Prostate gland (tissue), 2 donors: ENCODE measurements around the gene ABHD16A. TPM values are rescaled to one million over a fixed set of nuclear protein-coding genes. Genes with fewer than 3 reads are reported as not detected.

Source experiments
- DNase-seq: peaks from one replicate; pipeline ENCODE4 v3.0.0-alpha.2; 2019; ENCODE audit warnings: low spot score
- H3K27ac ChIP-seq, 2 donors: fragments of 200-600 bp; sonication (generic); 2 replicates each; pipeline ENCODE4 v1.5.1; 2017 to 2019
- H3K27me3 ChIP-seq: fragments of 200-600 bp; sonication (generic); replicated peaks from 2 replicates; pipeline ENCODE4 v1.5.1; 2019; ENCODE audit not compliant: insufficient read depth
- H3K36me3 ChIP-seq, 2 donors: fragments of 200-600 bp; sonication (generic); 1 replicate in 1 of 2; 2 replicates in 1 of 2; pipeline versions ENCODE4 v1.5.1 to v1.8.1; 2017 to 2019
- H3K4me1 ChIP-seq: fragments of 200-600 bp; sonication (generic); replicated peaks from 2 replicates; pipeline ENCODE4 v1.5.1; 2019
- H3K4me3 ChIP-seq, 2 donors: fragments of 200-600 bp; sonication (generic); 2 replicates each; pipeline ENCODE4 v1.5.1; 2017 to 2019
- H3K9me3 ChIP-seq: fragments of 200-600 bp; sonication (generic); 2 replicates; pipeline ENCODE4 v1.5.1; 2017
- POLR2A ChIP-seq: fragments of 450-650 bp; IDR thresholded peaks from one replicate; pipeline ENCODE4 v1.6.1; 2016; ENCODE audit warnings: antibody characterized with exemption, mild to moderate bottlenecking
- POLR2AphosphoS5 ChIP-seq: sonication (generic); formaldehyde crosslinking; IDR thresholded peaks from one replicate; pipeline ENCODE4 v1.6.1; 2017; ENCODE audit warnings: antibody characterized with exemption
- WGBS: methylation state at CpG from one replicate; pipeline ENCODE4 v1.1.5; 2018; 5-methylcytosine and 5-hydroxymethylcytosine counted together
- intact Hi-C: fragments of 100-400 bp; cut with DNase I; formaldehyde crosslinking; loops from one replicate; pipeline ENCODE4 v1.14.2; 2022
- total RNA-seq, 2 donors: library from RNA; depleted of rRNA; stranded (reverse); fragments of >200 nt; gene quantifications; one replicate each; pipeline ENCODE4 v1.1.0, GENCODE V29; 2016
- TF ChIP-seq, protein P1 (sequence below), 4 experiments: fragments of 200-600 bp in 2 of 4; fragments of 450-650 bp in 2 of 4; sonication (generic) in 2 of 4; IDR thresholded peaks; 1 replicate in 3 of 4; 2 replicates in 1 of 4; pipeline ENCODE4 v1.5.1; 2016 to 2019; ENCODE audit warnings: antibody characterized with exemption in 4 of 4, mild to moderate bottlenecking in 2 of 4, moderate library complexity in 2 of 4

The ABHD16A gene
- total RNA-seq, 2 donors from 2014 or later, result 78.1 to 83.6 TPM

DNA sequence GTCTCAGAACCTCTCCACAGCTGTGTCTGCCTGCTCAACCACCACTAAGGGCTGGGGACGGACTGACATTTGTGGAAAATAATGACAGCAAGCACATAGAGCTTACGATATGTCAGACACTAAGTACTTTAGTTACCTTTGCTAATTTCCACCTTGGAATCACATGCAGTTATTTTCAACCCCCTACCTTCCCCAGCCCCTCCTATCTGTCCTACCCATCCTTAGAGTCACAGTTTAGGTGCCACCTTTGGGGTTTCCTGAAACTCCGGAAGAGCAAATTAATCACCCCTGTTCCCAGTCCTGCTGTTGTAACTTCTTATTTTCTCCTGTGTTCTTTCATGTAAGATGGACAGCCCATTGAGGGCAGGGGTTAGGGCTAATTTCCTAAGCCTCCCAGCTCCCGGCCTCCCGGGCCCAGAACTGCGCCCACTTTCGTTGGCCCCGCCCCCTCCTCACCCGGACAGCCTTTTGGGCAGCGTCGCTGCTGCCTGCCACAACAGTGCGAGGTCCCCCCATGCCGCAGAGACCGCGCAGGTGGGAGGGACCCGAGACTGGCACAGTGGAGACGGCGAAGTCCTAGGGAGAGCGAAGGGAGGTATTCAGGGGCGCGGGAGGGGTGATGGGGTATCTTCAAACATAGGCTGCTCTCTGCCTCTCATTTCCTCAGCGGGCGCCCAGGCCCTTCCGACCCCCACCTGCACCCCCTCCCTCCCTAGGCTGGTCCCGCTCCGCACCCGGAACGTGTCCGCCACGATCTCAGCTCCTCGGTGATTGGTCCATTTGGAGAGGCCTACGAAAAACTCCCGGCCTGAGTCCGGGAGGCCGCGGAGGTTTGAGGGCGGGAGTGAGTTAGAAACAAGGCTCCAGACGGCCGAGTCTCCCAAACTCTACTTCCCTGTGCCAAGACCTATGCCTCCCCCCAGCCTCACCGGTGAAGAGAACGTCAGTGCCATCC is 24.9 kb upstream of the ABHD16A start:
- H3K9me3 ChIP-seq, result no peaks in the 10 kb centered on the region
- TF ChIP-seq, protein P1, sequence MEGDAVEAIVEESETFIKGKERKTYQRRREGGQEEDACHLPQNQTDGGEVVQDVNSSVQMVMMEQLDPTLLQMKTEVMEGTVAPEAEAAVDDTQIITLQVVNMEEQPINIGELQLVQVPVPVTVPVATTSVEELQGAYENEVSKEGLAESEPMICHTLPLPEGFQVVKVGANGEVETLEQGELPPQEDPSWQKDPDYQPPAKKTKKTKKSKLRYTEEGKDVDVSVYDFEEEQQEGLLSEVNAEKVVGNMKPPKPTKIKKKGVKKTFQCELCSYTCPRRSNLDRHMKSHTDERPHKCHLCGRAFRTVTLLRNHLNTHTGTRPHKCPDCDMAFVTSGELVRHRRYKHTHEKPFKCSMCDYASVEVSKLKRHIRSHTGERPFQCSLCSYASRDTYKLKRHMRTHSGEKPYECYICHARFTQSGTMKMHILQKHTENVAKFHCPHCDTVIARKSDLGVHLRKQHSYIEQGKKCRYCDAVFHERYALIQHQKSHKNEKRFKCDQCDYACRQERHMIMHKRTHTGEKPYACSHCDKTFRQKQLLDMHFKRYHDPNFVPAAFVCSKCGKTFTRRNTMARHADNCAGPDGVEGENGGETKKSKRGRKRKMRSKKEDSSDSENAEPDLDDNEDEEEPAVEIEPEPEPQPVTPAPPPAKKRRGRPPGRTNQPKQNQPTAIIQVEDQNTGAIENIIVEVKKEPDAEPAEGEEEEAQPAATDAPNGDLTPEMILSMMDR (IDR thresholded peaks at IDR 0.05), result no peak
- TF ChIP-seq POLR2AphosphoS5 (no peak), POLR2A (no peak)
- H3K27ac ChIP-seq, result peak overlapping the region; percentile 98 to 99
- peaks cover 4 to 14% of the 10 kb centered on the region in 2 donors for H3K36me3 ChIP-seq
- peaks cover 4% of the 10 kb centered on the region for H3K4me1 ChIP-seq
- intact Hi-C loops, result loop anchor here (2.0 to 5.0 kb wide), 3 partner anchors 25 to 169 kb away; partner anchors contain the start of genes ABHD16A, EHMT2 and LY6G5C
- no peaks in the 10 kb centered on the region for H3K27me3 ChIP-seq
- H3K4me3 ChIP-seq, result peak overlapping the region; percentile 83 to 88
- DNase-seq, result no peak
- WGBS, result 63% methylated on average over 41 of the region's 41 CpGs

DNA sequence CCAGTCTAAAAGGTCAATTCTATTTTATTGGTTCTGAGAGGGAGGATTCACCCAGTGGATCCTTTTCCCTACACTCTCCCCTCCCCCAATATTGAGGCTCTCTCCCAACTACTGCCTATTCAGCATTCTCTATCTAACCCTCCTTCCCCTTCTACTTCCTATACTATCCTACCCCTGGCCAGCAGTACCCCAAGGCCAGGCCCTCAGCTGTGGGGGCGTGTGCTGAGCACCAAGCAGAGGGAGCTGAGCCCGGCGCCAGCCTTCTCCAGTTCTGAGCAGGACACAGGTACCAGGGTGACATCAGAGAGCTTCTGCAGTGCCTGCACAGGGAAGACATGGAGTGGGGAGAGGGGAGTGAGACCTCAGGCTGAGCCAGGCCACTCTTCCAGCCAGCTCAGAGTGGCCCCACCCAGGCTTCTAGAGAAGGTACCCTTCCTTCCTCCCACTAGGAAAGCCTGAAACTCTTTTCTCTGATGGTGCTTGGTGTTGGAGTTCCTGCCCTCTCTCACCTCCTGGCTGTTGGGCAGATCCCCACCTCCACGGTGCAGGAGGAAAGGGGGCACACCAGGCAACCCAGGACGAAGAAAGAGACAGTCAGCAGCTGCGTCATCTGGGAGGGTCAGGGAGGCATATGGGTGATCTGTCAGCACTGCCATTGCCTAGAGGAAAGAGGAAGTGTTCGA is 24.1 kb upstream of the ABHD16A start:
- H3K4me1 ChIP-seq, result peaks cover 4% of the 10 kb centered on the region
- 68% methylated on average over 7 of the region's 7 CpGs for WGBS
- H3K27me3 ChIP-seq, result no peaks in the 10 kb centered on the region
- intact Hi-C loops, result loop anchor here (5.0 kb wide), 2 partner anchors 45 to 170 kb away; partner anchors contain the start of genes EHMT2 and LY6G5C
- H3K27ac ChIP-seq, result peak overlapping the region in 1 of 2 donors; percentile 98
- no peak for DNase-seq
- TF ChIP-seq, protein P1 (IDR thresholded peaks at IDR 0.05), result no peak
- TF ChIP-seq POLR2A, result no peak
- TF ChIP-seq POLR2AphosphoS5, result no peak
- no peaks in the 10 kb centered on the region for H3K9me3 ChIP-seq
- H3K4me3 ChIP-seq, result no peak overlapping the region
- peaks cover 4 to 7% of the 10 kb centered on the region in 2 donors for H3K36me3 ChIP-seq

DNA sequence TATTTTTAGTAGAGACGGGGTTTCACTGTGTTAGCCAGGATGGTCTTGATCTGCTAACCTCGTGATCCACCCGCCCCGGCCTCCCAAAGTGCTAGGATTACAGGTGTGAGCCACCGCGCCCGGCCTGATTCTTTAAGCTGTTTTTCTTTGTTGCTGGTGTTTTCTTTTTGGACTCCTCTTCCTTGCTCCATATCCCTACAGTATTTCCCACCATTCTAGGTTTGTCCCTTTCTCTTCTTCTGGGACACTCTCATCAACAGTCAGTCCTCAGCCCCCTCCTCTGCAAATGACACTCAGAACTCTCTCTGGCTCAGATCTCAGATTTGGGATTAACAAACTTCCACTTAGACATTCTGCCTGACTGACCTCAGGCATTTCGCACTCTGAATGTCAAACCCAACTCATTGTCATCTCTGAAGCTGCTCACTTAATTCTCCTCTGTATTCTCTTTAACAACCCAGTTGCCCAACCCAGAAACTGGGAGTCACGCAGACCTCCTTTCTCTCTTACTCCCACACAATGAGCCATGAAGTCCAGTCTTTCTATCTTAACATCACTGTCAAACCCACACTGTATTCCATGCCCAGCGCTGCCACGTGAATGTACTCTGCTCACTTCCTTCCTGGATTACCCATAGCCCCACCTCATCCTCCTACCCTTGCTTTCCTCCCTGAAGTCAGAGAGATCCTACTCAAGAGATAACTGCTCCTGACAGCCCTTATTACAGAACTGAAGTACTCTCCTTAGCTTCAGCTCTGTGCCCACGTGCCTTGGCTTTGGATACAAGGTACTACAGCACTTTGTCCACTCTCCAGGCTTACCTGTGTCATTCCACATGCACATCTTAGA is 22.6 kb upstream of the ABHD16A start:
- no peaks in the 10 kb centered on the region for H3K9me3 ChIP-seq
- peaks cover 4% of the 10 kb centered on the region for H3K4me1 ChIP-seq
- intact Hi-C loops, result loop anchor here (5.0 kb wide), 2 partner anchors 43 to 172 kb away; partner anchors contain the start of genes EHMT2 and LY6G5C
- no peak overlapping the region for H3K27ac ChIP-seq
- no peaks in the 10 kb centered on the region for H3K36me3 ChIP-seq
- 88% methylated on average over 12 of the region's 12 CpGs for WGBS
- TF ChIP-seq POLR2AphosphoS5, result no peak
- TF ChIP-seq, protein P1 (IDR thresholded peaks at IDR 0.05), result no peak
- TF ChIP-seq POLR2A, result no peak
- no peak overlapping the region for H3K4me3 ChIP-seq
- H3K27me3 ChIP-seq, result no peaks in the 10 kb centered on the region
- DNase-seq, result no peak

DNA sequence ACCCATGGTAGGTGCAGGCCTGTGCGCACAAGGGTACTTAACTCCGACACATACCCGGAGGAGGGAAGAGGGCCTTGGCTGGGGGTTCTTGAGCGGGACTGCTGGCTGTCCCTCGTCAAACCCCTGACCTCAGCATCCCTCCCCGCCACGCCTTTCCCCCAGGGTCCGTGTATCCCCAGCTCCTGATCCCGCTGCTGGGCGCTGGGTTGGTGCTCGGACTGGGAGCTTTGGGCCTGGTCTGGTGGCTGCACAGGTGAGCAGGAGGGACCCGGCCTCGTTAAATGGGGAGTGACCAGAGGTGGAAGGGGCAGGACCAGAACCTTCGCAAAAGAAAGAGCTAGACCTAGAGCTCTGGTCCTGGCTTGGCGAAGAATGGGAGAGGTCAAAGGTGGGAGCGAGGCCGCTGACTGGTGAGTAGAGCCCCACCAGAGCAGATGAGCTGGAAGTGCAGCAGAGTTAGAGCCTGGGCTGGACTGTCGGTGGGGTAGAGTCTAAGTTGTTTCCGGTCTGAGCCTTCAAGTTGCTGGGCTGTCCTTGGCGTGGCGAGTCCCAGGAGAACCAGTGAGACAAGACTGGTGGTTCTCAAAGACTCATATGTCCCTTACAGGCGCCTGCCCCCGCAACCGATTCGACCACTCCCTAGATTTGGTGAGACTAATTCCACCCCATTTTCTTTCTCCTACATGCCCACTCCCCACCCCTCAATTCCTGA is 21.0 kb upstream of the ABHD16A start:
- Histone ChIP-seq H3K36me3 (no peaks in the 10 kb centered on the region), H3K9me3 (no peaks in the 10 kb centered on the region), H3K4me1 (peaks cover 4% of the 10 kb centered on the region), H3K27me3 (no peaks in the 10 kb centered on the region), H3K27ac (no peak overlapping the region), H3K4me3 (no peak overlapping the region)
- no peak for DNase-seq
- intact Hi-C loops, result no loop called here
- TF ChIP-seq, protein P1 (IDR thresholded peaks at IDR 0.05), result no peak
- TF ChIP-seq POLR2AphosphoS5 (no peak), POLR2A (no peak)
- 87% methylated on average over 25 of the region's 25 CpGs for WGBS
